NOMO-1 treated with dmso at 0.1 percent for 144 hours (cell line): ENCODE data around the gene NGEF.
"Not testable (repeated sequence)": the region's sequence is repeated elsewhere in the genome, so short reads cannot be mapped to it uniquely, and the experiment has no call there.

Source experiments
- DNase-seq: peaks from one replicate; lab custom pipeline; 2025; ENCODE audit not compliant: unreplicated experiment; lab: John Stamatoyannopoulos, UW

The NGEF gene

GRCh38 chr2:233013027-233013461, at the start of gene NGEF:
Gene NGEF, minus strand, starts transcription at chr2:233013256. Its CDS starts 38,366 bp downstream, at chr2:232974890.
- no peak for DNase-seq

GRCh38 chr2:233062451-233062850, 49.4 kb upstream of the NGEF start:
- DNase-seq: no peak

- DNase-seq: no peak
Measured at GRCh38 chr2:233061591-233062450, 48.8 kb upstream of the NGEF start.

GRCh38 chr2:233060980-233061590, 48.0 kb upstream of the NGEF start:
- DNase-seq: no peak

GRCh38 chr2:233060501-233060979, 47.5 kb upstream of the NGEF start:
- no peak for DNase-seq

GRCh38 chr2:233059797-233060500, 46.9 kb upstream of the NGEF start, which contains the start of gene INPP5D:
Gene INPP5D, plus strand, starts transcription at chr2:233060342. Its CDS starts 137 bp downstream, at chr2:233060479.
- peak; percentile 76 for DNase-seq

- no peak for DNase-seq
Measured at GRCh38 chr2:233059547-233059796, 46.4 kb upstream of the NGEF start.

- DNase-seq: no peak
Measured at GRCh38 chr2:233058717-233059546, 45.9 kb upstream of the NGEF start.

- no peak for DNase-seq
Measured at GRCh38 chr2:233056961-233057605, 44.0 kb upstream of the NGEF start.

- DNase-seq: no peak
Measured at GRCh38 chr2:233055362-233055761, 42.3 kb upstream of the NGEF start.

- DNase-seq: peak; percentile 6
Measured at GRCh38 chr2:233053928-233054784, 41.1 kb upstream of the NGEF start.

GRCh38 chr2:233052517-233052916, 39.5 kb upstream of the NGEF start:
- DNase-seq: not testable (repeated sequence)

- DNase-seq: no peak
Measured at GRCh38 chr2:233051241-233052149, 38.4 kb upstream of the NGEF start.

- no peak for DNase-seq
Measured at GRCh38 chr2:233049194-233049761, 36.2 kb upstream of the NGEF start.

- no peak for DNase-seq
Measured at GRCh38 chr2:233048569-233049193, 35.6 kb upstream of the NGEF start.

- DNase-seq: no peak
Measured at GRCh38 chr2:233047667-233048066, 34.6 kb upstream of the NGEF start.

GRCh38 chr2:233047206-233047605, 34.1 kb upstream of the NGEF start:
- DNase-seq: no peak
